Effector CD4-positive, alpha-beta T cell (primary cell): ENCODE results near the gene CEP95.
"Not testable (repeated sequence)": the region's sequence is repeated elsewhere in the genome, so short reads cannot be mapped to it uniquely, and the experiment has no call there.

Experiments
- DNase-seq: peaks from one replicate; pipeline ENCODE4 v3.0.0-alpha.2; 2020

The CEP95 gene

GRCh38 chr17:64577025-64577424 is 70.2 kb downstream of the CEP95 start:
- DNase-seq: not testable (repeated sequence)

- DNase-seq: no peak
Measured at GRCh38 chr17:64579917-64580316, 73.1 kb downstream of the CEP95 start.

- DNase-seq: no peak
Measured at GRCh38 chr17:64580384-64581315, 73.9 kb downstream of the CEP95 start.

GRCh38 chr17:64583038-64583437 is 76.3 kb downstream of the CEP95 start:
- DNase-seq: no peak

- no peak for DNase-seq
Measured at GRCh38 chr17:64585146-64585545, 78.4 kb downstream of the CEP95 start.
